SK-N-MC (cell line): ENCODE results near the gene SRSF8.

Experiments
- EZH2 ChIP-seq: fragments of 200-600 bp; sonication (generic); IDR thresholded peaks from one replicate; pipeline ENCODE4 v1.6.1; 2017; ENCODE audit warnings: antibody characterized with exemption
- POLR2AphosphoS5 ChIP-seq: IDR thresholded peaks from 2 replicates; pipeline ENCODE4 v1.6.1; 2012; ENCODE audit warnings: mild to moderate bottlenecking, low read depth, low read length, borderline replicate concordance

DNA sequence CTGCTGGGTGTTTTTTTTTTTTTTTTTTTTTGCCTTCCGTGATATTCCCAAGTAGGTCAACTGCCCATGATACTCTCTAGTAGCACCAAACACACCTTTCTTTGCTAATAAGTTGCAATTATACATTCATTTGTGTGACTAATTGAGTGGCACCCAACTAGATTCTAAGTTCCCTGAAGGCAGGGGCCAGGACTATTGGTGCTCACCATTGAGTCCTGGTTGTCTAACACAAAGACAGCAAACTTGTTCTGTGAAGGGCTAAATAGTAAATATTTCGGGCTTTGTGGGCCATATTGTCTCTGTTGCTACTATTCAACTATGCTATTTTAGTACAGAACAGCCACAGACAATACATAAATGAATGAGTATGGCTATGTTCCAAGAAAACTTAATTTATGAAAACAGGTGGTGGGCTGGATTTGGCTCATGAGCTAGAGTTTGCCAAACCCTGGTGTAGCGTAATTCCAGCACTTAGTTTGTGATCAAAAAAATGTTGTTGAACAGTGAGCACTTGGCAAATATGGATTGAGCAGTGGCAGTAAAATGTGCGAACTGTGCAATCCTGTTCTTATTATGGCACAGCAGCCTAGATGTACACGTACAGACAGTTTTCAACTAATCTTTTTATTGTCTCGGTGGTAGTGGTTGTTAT lies 34.3 kb downstream of the SRSF8 start:
- TF ChIP-seq EZH2 (no peak), POLR2AphosphoS5 (no peak)
